Stimulated activated CD4-positive, alpha-beta T cell treated with anti-CD3 and anti-CD28 coated beads, Interleukin-15, amount 100 ng/mL, for 48 hours (primary cell): ENCODE data around the gene BACE2.
"Not testable (repeated sequence)": the region's sequence is repeated elsewhere in the genome, so short reads cannot be mapped to it uniquely, and the experiment has no call there.

Experiments used
- DNase-seq, 2 donors: peaks; one replicate each; pipeline ENCODE4 v3.0.0-alpha.2; 2020; ENCODE audit warnings: low read depth in 2 of 2

BACE2 gene

GRCh38 chr21:41185802-41186201 lies 17.8 kb downstream of the BACE2 start:
- no peak for DNase-seq

GRCh38 chr21:41186755-41187536 lies 19.0 kb downstream of the BACE2 start:
- DNase-seq: no peak

GRCh38 chr21:41187537-41188025 lies 19.6 kb downstream of the BACE2 start:
- no peak for DNase-seq

- no peak for DNase-seq
Measured at GRCh38 chr21:41188486-41189149, 20.7 kb downstream of the BACE2 start.

- no peak for DNase-seq
Measured at GRCh38 chr21:41189150-41189745, 21.3 kb downstream of the BACE2 start.

GRCh38 chr21:41192552-41192951 lies 24.6 kb downstream of the BACE2 start:
- not testable (repeated sequence) for DNase-seq

- DNase-seq: no peak
Measured at GRCh38 chr21:41195311-41195710, 27.4 kb downstream of the BACE2 start.

GRCh38 chr21:41196993-41197392 lies 29.0 kb downstream of the BACE2 start:
- no peak for DNase-seq

- no peak for DNase-seq
Measured at GRCh38 chr21:41197582-41197981, 29.6 kb downstream of the BACE2 start.

GRCh38 chr21:41198647-41199046 lies 30.7 kb downstream of the BACE2 start:
- DNase-seq: not testable (repeated sequence)

- no peak for DNase-seq
Measured at GRCh38 chr21:41199123-41199522, 31.2 kb downstream of the BACE2 start.

- DNase-seq: no peak
Measured at GRCh38 chr21:41199588-41199987, 31.6 kb downstream of the BACE2 start.

GRCh38 chr21:41201385-41201784 lies 33.4 kb downstream of the BACE2 start:
- no peak for DNase-seq

GRCh38 chr21:41204736-41205135 lies 36.8 kb downstream of the BACE2 start:
- no peak for DNase-seq

- no peak for DNase-seq
Measured at GRCh38 chr21:41207401-41208375, 39.7 kb downstream of the BACE2 start.

- DNase-seq: no peak
Measured at GRCh38 chr21:41208376-41208763, 40.4 kb downstream of the BACE2 start.

GRCh38 chr21:41209016-41209619 lies 41.2 kb downstream of the BACE2 start:
- DNase-seq: no peak

GRCh38 chr21:41210426-41211059 lies 42.6 kb downstream of the BACE2 start:
- DNase-seq: no peak

GRCh38 chr21:41211060-41211805 lies 43.3 kb downstream of the BACE2 start:
- no peak for DNase-seq

- DNase-seq: no peak
Measured at GRCh38 chr21:41213021-41213420, 45.1 kb downstream of the BACE2 start.
